Stimulated activated CD4-positive, alpha-beta T cell treated with anti-CD3 and anti-CD28 coated beads, Interleukin-15, amount 100 ng/mL, for 24 hours (primary cell): ENCODE measurements around the gene HNRNPLL.
"Not testable (repeated sequence)": the region's sequence is repeated elsewhere in the genome, so short reads cannot be mapped to it uniquely, and the experiment has no call there.

ENCODE experiments used
- DNase-seq: peaks from one replicate; pipeline ENCODE4 v3.0.0-alpha.2; 2020

The HNRNPLL gene

GRCh38 chr2:38549071-38549704, 53.5 kb downstream of the HNRNPLL start:
- no peak for DNase-seq

- DNase-seq: no peak
Measured at GRCh38 chr2:38547791-38548190, 54.9 kb downstream of the HNRNPLL start.

DNA sequence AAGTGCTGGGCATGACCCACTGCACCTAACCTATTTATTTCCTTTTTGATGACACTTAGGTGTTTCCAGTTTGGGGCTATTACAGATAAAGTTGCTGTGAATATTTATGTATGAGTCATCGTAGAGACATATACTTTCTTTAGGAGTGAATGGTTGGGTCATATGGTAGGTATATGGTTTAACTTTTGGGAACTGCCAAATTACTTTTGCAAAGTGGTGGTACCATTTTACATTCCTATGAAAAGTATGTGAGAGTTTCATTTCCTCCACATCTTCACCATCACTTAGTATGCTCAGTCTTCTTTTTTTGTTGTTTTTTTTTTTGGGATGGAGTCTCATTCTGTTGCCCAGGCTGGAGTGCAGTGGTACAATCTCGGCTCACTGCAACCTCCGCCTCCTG, 56.1 kb downstream of the HNRNPLL start:
- DNase-seq: no peak

DNA sequence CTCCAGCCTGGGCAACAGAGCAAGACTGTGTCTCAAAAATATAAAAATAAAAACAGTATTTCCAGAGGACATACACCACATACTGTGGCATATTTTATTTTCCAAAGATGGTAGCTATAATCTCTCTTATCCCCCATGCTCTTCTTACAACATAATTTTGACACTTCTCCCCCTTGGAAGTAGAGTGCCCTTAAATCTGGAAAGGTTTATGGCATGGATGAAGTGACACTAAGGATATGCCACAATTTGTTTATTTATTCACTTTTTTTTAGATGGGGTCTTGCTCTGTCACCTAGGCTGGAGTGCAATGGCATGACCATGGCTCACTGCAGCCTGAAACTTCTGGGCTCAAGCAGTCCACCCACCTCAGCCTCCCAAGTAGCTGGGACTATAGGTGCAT, 56.7 kb downstream of the HNRNPLL start:
- no peak for DNase-seq

GRCh38 chr2:38542248-38542631, 60.5 kb downstream of the HNRNPLL start:
- peak; percentile 37 for DNase-seq

GRCh38 chr2:38540580-38541286, 62.0 kb downstream of the HNRNPLL start:
- no peak for DNase-seq

GRCh38 chr2:38539086-38539485, 63.6 kb downstream of the HNRNPLL start:
- no peak for DNase-seq

GRCh38 chr2:38537937-38538525, 64.7 kb downstream of the HNRNPLL start:
- DNase-seq: no peak

- not testable (repeated sequence) for DNase-seq
Measured at GRCh38 chr2:38537296-38537695, 65.4 kb downstream of the HNRNPLL start.

DNA sequence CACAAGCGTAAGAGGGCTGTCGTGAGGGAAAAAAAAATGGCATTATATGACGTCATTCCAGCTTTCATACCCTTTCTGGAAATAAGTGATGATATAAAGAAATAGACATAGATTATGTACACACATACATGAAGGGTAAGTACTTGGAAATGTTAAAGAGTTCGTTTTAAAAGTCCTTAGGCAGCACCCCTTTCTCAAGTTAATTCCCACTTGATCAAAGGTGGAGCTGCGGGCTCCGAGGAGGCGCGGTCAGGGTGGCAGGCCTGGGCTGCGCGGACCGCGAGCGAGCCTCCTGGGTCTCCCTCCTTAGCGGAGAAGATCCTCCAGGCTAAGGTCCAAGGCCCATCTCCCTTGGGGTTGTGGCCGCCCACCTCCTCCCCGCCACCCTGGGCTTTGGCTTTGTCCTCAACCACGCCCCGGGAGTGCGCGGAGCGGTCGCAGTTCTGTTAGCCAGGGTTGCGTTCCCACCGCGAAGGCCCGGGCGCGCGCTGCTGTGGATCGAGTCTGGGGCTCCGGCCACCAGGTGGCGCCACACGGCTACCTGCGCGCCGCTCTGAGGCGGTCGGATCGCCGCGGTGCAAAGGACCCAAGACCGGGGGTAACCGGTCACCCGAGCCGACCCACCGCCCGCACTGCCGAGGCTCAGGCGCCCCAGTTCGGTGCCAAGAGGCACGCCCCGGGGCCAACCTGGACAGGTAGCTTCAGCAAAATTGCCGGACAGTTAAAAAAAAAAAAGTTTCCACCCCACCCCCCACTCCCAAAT, 66.8 kb downstream of the HNRNPLL start:
- peak; percentile 91 for DNase-seq

DNA sequence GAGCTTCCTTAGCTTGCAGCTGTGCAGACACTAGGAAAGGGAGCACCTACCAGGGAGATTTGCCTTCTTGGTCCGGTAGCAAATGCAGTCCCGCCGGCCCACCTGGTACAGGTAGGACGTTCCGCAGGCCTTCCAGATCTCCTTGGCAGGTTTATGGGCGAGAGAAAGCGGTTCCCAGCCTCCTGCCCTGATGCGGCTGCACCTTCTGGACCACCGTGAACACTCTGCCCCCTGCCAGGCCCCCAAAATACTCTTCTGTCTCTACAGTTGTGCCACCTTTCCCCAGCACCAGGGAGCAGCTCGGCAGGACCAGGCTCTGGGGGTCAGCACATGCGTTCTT, 67.4 kb downstream of the HNRNPLL start:
- no peak for DNase-seq

DNA sequence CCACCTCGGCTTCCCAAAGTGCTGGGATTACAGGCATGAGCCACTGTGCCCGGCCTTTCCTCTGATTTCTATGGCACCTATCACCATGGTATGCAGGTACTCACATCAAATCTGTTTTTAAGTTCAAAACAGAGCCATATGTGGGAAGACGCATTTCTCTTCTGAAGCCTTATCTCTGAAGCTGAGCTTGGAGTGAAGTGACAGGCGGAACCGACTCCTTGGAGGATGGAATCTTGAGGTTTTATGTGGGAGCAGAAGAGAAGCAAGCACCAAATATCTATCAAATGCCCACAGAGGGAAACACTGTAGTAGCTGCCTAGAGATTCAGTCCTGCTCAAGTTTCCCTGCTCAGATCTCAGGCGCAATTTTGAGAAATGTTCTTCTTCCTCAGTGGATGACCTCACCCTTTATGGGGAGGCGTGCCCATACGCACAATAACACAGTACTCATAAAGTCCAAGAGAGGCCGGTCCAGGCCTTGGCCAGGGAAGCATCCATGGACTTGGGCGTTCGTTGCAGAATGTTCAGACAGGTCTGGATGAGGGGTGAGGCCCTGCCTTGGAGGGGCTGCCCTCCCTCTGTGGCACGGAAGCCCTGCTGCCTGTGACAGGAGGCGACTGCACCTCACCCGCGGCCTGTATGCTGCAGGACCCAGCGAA, 67.9 kb downstream of the HNRNPLL start:
- DNase-seq: no peak

GRCh38 chr2:38533757-38534545, 68.8 kb downstream of the HNRNPLL start:
- DNase-seq: no peak

DNA sequence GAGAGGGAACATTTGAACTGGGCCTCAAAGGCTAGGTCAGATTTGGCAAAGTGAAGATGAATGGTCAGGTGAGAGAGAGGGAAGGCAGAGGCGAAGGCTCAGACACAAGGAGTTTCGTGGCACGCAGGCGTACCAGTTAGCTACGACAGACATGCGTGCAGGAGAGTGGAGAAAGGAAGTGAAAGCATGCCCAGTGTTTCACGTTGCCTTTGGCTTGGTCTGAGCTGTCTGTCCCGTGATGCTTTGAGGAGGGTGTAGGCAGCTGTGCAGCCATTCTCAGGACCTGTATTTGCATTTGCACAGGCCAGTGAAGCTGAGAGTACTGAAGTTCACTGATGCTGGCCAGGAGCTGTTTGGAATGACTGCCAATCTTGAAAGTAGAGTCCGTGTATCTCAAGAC, 69.5 kb downstream of the HNRNPLL start:
- no peak for DNase-seq

DNA sequence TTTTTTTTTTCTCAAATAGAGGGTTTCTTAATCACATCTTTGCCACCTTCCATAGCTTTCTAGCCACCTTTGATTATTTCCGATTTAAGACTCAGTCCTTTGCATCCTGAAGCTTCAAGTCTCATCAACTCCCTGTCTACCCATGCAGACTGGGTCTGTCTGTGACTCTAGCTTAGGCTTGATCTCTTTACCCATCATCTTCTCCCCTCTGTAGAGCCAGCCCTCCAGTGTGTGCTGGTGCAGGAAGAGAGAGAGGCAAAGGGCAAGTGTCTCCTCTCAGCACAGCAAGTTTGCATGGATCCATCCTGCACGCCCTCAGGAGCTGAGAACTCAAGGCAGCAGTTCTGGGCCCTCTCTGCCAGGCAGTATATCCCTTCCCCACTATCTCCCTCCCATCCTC, 70.4 kb downstream of the HNRNPLL start:
- no peak for DNase-seq

DNA sequence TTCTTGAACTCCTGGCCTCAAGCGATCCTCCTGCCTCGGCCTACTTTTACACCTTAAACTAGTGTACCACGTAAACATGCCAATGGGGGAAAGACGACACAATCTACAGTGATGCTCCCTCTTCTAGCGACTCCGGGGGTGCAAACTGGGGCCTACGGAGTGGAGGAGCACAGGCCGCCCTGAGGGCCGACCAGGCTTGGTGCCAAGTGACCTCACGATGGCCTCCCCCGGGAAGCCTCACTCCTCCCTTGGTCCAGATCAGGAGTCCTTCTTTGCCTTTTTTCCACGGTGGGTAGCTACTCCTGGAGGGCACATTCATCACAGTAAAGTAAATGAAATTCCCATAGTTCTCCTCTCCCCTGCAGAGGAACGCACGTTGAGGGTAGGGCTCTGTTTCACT, 73.5 kb downstream of the HNRNPLL start:
- DNase-seq: no peak

GRCh38 chr2:38528534-38528933, 74.2 kb downstream of the HNRNPLL start:
- DNase-seq: no peak

- peak; percentile 78 for DNase-seq
Measured at GRCh38 chr2:38528008-38528442, 74.7 kb downstream of the HNRNPLL start.

DNA sequence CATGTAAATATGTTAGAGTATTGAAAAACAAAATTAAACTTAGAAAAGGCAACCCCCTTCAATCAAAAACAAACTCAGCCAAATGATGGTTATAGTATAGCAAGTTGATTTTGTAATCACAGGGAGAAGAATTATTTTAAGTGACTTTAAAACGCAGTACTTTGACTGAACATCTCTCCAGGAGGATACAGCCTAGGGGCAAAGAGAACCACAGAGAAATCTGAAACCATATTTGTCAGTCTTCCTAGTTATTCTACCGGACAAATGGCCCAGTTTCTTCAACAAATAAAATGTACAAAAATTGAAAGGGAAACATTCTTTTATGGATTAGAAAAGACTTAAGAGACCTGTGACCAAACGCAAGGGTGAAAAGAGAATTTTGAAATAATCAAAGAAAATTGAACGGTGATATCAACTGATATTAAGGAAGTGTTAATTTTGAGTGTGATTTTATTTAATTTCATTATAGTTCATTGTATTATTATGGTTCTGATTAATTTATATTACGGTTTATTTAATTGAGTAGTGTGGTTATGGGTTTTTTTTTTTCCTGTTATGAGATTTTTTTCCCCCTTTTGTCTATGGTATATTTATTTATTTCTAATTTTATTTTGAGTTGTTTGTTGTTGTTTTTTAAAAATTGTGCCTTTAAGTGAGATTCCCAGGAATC, 75.3 kb downstream of the HNRNPLL start:
- no peak for DNase-seq

- no peak for DNase-seq
Measured at GRCh38 chr2:38526195-38526594, 76.5 kb downstream of the HNRNPLL start.

DNA sequence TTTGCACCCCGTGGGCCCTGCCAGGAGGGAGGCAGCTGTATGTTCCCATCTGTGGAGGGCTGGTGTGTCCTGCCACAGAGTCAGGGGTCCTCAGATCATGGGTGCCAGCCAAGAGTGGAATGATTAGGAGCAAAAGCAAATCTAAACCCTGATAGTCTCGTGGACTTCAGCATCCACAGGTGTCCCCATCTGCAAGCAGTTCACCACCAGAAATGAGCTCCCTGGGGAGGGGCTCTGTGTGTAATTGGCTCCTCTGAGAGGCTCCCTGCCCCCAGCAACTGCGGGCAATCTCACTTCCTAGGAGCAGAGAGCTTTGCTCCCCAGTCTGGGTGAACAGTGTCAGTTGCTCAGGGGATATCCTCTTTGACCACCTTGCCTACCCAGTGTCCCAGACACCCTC, 78.1 kb downstream of the HNRNPLL start:
- DNase-seq: no peak
